OCI-LY7 (cell line): ENCODE measurements around the gene GTPBP10. TPM values are rescaled to one million over a fixed set of nuclear protein-coding genes. Genes with fewer than 3 reads are reported as not detected.
"Not testable (repeated sequence)": the region's sequence is repeated elsewhere in the genome, so short reads cannot be mapped to it uniquely, and the experiment has no call there.

Experiments
- BruUV-seq: library from RNA; stranded (reverse); fragments of 400-500 nt; replicated peaks from 2 replicates; lab custom pipeline; 2021; lab: Mats Ljungman, UMichigan
- CTCF ChIA-PET: fragments of 300-600 bp; sonication (Branson Sonifier 250); formaldehyde crosslinking; loops from one replicate; lab custom pipeline; 2022; ENCODE audit warnings: antibody characterized with exemption; ENCODE audit not compliant: unreplicated experiment; lab: Charles Lee
- POLR2A ChIA-PET: fragments of 300-600 bp; sonication (Branson Sonifier 250); formaldehyde crosslinking; loops from one replicate; lab custom pipeline; 2022; ENCODE audit warnings: antibody characterized with exemption; lab: Charles Lee
- DNase-seq: peaks from one replicate; pipeline ENCODE4 v3.0.0-alpha.2; 2015; ENCODE audit warnings: low spot score
- H2AFZ ChIP-seq: fragments of 200-600 bp; sonication (generic), shearing (Covaris generic); 2 replicates; pipeline ENCODE4 v1.6.1; 2014; ENCODE audit warnings: mild to moderate bottlenecking, antibody characterized with exemption, low read length, moderate library complexity
- H3K27ac ChIP-seq: fragments of 200-600 bp; sonication (generic); 2 replicates; pipeline ENCODE4 v1.5.1; 2014; ENCODE audit warnings: mixed run types, low read depth, mild to moderate bottlenecking, moderate library complexity, low read length, inconsistent platforms; ENCODE audit not compliant: poor library complexity, severe bottlenecking
- H3K36me3 ChIP-seq: fragments of 200-600 bp; sonication (generic); 2 replicates; pipeline ENCODE4 v1.6.1; 2014; ENCODE audit warnings: mild to moderate bottlenecking, antibody characterized with exemption, low read length, moderate library complexity, mixed read lengths; ENCODE audit not compliant: insufficient read depth
- H3K4me1 ChIP-seq: fragments of 200-600 bp; sonication (generic); 2 replicates; pipeline ENCODE4 v1.5.1; 2014; ENCODE audit warnings: mild to moderate bottlenecking, low read length; ENCODE audit not compliant: insufficient read depth, poor library complexity, severe bottlenecking
- H3K4me2 ChIP-seq: fragments of 200-600 bp; sonication (generic); 2 replicates; pipeline ENCODE4 v1.6.1; 2014; ENCODE audit warnings: mild to moderate bottlenecking, low read length
- H3K4me3 ChIP-seq: fragments of 200-600 bp; sonication (generic); 2 replicates; pipeline ENCODE4 v1.5.1; 2014; ENCODE audit warnings: mild to moderate bottlenecking, low read depth, low read length; ENCODE audit not compliant: poor library complexity, severe bottlenecking
- H3K79me2 ChIP-seq: fragments of 200-600 bp; sonication (generic); 2 replicates; pipeline ENCODE4 v1.6.1; 2016; ENCODE audit warnings: low read depth, mild to moderate bottlenecking, low read length, moderate library complexity, mixed read lengths; ENCODE audit not compliant: insufficient read depth
- H3K9me2 ChIP-seq: fragments of 200-600 bp; sonication (generic); 2 replicates; pipeline ENCODE4 v1.6.1; 2016; ENCODE audit warnings: mild to moderate bottlenecking, low read length, mixed read lengths; ENCODE audit not compliant: insufficient read depth
- H3K9me3 ChIP-seq: fragments of 200-600 bp; sonication (generic); 2 replicates; pipeline ENCODE4 v1.6.1; 2014; ENCODE audit warnings: mild to moderate bottlenecking, mixed run types, low read length, mixed read lengths
- H4K20me1 ChIP-seq: fragments of 200-600 bp; sonication (generic); 2 replicates; pipeline ENCODE4 v1.6.1; 2014; ENCODE audit warnings: mild to moderate bottlenecking, antibody characterized with exemption, low read length, moderate library complexity, mixed read lengths; ENCODE audit not compliant: insufficient read depth
- EZH2phosphoT487 ChIP-seq: fragments of 200-600 bp; sonication (generic); IDR thresholded peaks from 2 replicates; pipeline ENCODE4 v1.6.1; 2018; ENCODE audit warnings: low read depth, borderline replicate concordance, mild to moderate bottlenecking, mixed run types, antibody characterized with exemption, low read length, moderate library complexity, mixed read lengths
- intact Hi-C: fragments of 100-400 bp; cut with micrococcal nuclease; formaldehyde crosslinking; loops from one replicate; pipeline ENCODE4 v1.10.0; 2022; ENCODE audit not compliant: unreplicated experiment
- total RNA-seq, 2 experiments: library from RNA; depleted of rRNA in 1 of 2; stranded (reverse); fragments of >200 nt in 1 of 2; shearing (Covaris generic) in 1 of 2; gene quantifications; 2 replicates each; pipeline ENCODE4 v1.2.3, GENCODE V29; 2014 to 2022
- TF ChIP-seq, protein P1 (sequence below): fragments of 200-600 bp; sonication (generic); conservative IDR thresholded peaks from 2 replicates; pipeline ENCODE4 v1.5.1; 2014; ENCODE audit warnings: mild to moderate bottlenecking, antibody characterized with exemption, low read length, moderate library complexity, mixed read lengths

GTPBP10 gene
- total RNA-seq, 2 experiments from 2014 or later: 16.5 to 38.8 TPM

DNA sequence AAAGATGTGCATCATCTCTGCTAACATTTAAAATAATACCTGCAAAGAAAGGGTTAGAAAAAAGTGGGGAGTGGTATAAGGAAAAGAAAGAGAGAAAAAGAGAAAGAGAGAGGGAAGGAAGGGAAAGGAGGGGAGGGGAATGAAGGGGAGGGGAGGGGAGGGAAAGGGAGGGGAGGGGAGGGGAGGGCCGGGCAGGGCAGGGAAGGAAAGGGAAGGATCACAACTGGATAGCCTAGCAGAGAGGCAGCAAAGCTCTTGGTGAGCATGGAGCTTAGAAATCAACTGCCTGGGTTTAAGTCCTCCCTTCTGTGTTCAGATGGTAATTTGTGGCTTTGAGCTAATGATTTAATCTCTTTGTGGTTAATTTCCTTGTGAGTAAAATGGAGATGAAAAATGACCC lies 20.0 kb upstream of the GTPBP10 start:
- Histone ChIP-seq H3K36me3 (no peaks in the 10 kb centered on the region), H3K27ac (no peak overlapping the region), H3K9me2 (no peaks in the 10 kb centered on the region), H3K79me2 (no peaks in the 10 kb centered on the region), H3K4me2 (no peak overlapping the region), H3K4me1 (no peaks in the 10 kb centered on the region), H2AFZ (no peak overlapping the region), H4K20me1 (no peaks in the 10 kb centered on the region), H3K4me3 (no peak overlapping the region), H3K9me3 (no peaks in the 10 kb centered on the region)
- DNase-seq: no peak
- ChIA-PET POLR2A (interaction anchor here (0.6 kb wide), 1 partner anchor 1706 kb away, joined by 5 read pairs; no protein-coding TSS in a partner anchor), CTCF (no interaction called here)
- TF ChIP-seq EZH2phosphoT487: no peak
- TF ChIP-seq, protein P1, sequence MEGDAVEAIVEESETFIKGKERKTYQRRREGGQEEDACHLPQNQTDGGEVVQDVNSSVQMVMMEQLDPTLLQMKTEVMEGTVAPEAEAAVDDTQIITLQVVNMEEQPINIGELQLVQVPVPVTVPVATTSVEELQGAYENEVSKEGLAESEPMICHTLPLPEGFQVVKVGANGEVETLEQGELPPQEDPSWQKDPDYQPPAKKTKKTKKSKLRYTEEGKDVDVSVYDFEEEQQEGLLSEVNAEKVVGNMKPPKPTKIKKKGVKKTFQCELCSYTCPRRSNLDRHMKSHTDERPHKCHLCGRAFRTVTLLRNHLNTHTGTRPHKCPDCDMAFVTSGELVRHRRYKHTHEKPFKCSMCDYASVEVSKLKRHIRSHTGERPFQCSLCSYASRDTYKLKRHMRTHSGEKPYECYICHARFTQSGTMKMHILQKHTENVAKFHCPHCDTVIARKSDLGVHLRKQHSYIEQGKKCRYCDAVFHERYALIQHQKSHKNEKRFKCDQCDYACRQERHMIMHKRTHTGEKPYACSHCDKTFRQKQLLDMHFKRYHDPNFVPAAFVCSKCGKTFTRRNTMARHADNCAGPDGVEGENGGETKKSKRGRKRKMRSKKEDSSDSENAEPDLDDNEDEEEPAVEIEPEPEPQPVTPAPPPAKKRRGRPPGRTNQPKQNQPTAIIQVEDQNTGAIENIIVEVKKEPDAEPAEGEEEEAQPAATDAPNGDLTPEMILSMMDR: no peak
- intact Hi-C loops: no loop called here
- no TSS peak for BruUV-seq

GRCh38 chr7:90334193-90334843 lies 12.2 kb upstream of the GTPBP10 start:
- no peak for DNase-seq
- Histone ChIP-seq H3K4me2 (no peak overlapping the region), H3K27ac (no peak overlapping the region), H3K4me1 (no peaks in the 10 kb centered on the region), H3K9me2 (no peaks in the 10 kb centered on the region), H2AFZ (no peak overlapping the region), H3K79me2 (no peaks in the 10 kb centered on the region), H3K4me3 (no peak overlapping the region), H3K9me3 (no peaks in the 10 kb centered on the region), H3K36me3 (no peaks in the 10 kb centered on the region), H4K20me1 (no peaks in the 10 kb centered on the region)
- ChIA-PET POLR2A (interaction anchor here (1.4 kb wide), 1 partner anchor 69 kb away, joined by 4 read pairs; the partner anchor contains the start of gene CLDN12), CTCF (interaction anchor here (1.1 kb wide), 1 partner anchor 12 kb away, joined by 3 read pairs; no protein-coding TSS in a partner anchor)
- TF ChIP-seq, protein P1: no peak
- TF ChIP-seq EZH2phosphoT487: no peak
- no TSS peak for BruUV-seq
- intact Hi-C loops: no loop called here

DNA sequence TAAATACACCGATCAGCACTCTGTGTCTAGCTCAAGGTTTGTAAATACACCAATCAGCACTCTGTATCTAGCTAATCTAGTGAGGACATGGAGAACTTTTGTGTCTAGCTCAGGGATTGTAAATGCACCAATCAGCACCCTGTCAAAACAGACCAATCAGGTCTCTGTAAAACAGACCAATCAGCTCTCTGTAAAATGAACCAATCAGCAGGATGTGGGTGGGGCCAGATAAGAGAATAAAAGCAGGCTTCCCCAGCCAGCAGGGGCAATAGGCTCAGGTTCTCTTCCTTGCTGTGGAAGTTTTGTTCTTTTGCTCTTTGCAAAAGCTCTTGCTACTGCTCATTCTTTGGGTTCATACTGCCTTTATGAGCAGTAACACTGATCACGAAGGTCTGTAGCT lies 11.6 kb upstream of the GTPBP10 start:
- H3K4me2 ChIP-seq, H3K4me3 ChIP-seq, H3K27ac ChIP-seq, H3K79me2 ChIP-seq, H4K20me1 ChIP-seq, H3K9me2 ChIP-seq, H3K4me1 ChIP-seq, intact Hi-C loops, BruUV-seq, H3K9me3 ChIP-seq, H2AFZ ChIP-seq, DNase-seq, H3K36me3 ChIP-seq: not testable (repeated sequence)
- ChIA-PET CTCF (interaction anchor here (1.1 kb wide), 1 partner anchor 11 kb away, joined by 3 read pairs; no protein-coding TSS in a partner anchor), POLR2A (interaction anchor here (1.4 kb wide), 1 partner anchor 68 kb away, joined by 4 read pairs; the partner anchor contains the start of gene CLDN12)
